NCI-H1694 (cell line): Measurements from ENCODE around the gene WDR77.

Experiments
- DNase-seq: peaks from one replicate; lab custom pipeline; 2025; lab: John Stamatoyannopoulos, UW

The WDR77 gene

GRCh38 chr1:111448918-111449702 lies at the start of gene WDR77, which contains the start of gene ATP5PB:
Gene WDR77 (minus strand): TSS chr1:111449256. CDS start chr1:111449169, 87 bp downstream.
Gene ATP5PB (plus strand): TSS chr1:111449464. CDS start chr1:111449542, 78 bp downstream.
- peak; percentile 99 for DNase-seq

- no peak for DNase-seq
Observed at GRCh38 chr1:111497592-111497991, 48.5 kb upstream of the WDR77 start.

- no peak for DNase-seq
Observed at GRCh38 chr1:111496398-111496797, 47.3 kb upstream of the WDR77 start.

- DNase-seq: no peak
Observed at GRCh38 chr1:111491070-111491469, 42.0 kb upstream of the WDR77 start.

GRCh38 chr1:111490220-111490619 lies 41.2 kb upstream of the WDR77 start:
- DNase-seq: no peak

- no peak for DNase-seq
Observed at GRCh38 chr1:111489604-111490003, 40.5 kb upstream of the WDR77 start.

- DNase-seq: no peak
Observed at GRCh38 chr1:111488669-111489068, 39.6 kb upstream of the WDR77 start.

- DNase-seq: no peak
Observed at GRCh38 chr1:111487133-111487532, 38.1 kb upstream of the WDR77 start.

- no peak for DNase-seq
Observed at GRCh38 chr1:111486431-111486830, 37.4 kb upstream of the WDR77 start.

- DNase-seq: no peak
Observed at GRCh38 chr1:111484391-111485026, 35.5 kb upstream of the WDR77 start.

GRCh38 chr1:111483876-111484275 lies 34.8 kb upstream of the WDR77 start:
- DNase-seq: no peak

GRCh38 chr1:111483166-111483565 lies 34.1 kb upstream of the WDR77 start:
- DNase-seq: no peak

- DNase-seq: no peak
Observed at GRCh38 chr1:111481387-111482221, 32.5 kb upstream of the WDR77 start.

GRCh38 chr1:111480674-111481073 lies 31.6 kb upstream of the WDR77 start:
- no peak for DNase-seq

GRCh38 chr1:111476761-111477309 lies 27.8 kb upstream of the WDR77 start:
- no peak for DNase-seq

- no peak for DNase-seq
Observed at GRCh38 chr1:111476214-111476613, 27.2 kb upstream of the WDR77 start.

- DNase-seq: no peak
Observed at GRCh38 chr1:111475701-111476100, 26.6 kb upstream of the WDR77 start.

- DNase-seq: no peak
Observed at GRCh38 chr1:111474521-111474920, 25.5 kb upstream of the WDR77 start.

- no peak for DNase-seq
Observed at GRCh38 chr1:111474106-111474505, 25.1 kb upstream of the WDR77 start.

- no peak for DNase-seq
Observed at GRCh38 chr1:111471538-111471937, 22.5 kb upstream of the WDR77 start.

GRCh38 chr1:111471012-111471411 lies 22.0 kb upstream of the WDR77 start:
- no peak for DNase-seq

GRCh38 chr1:111470596-111470995 lies 21.5 kb upstream of the WDR77 start:
- DNase-seq: no peak
